ENCODE measurements around the gene SEMA3F. TPM values are rescaled to one million over a fixed set of nuclear protein-coding genes. Genes with fewer than 3 reads are reported as not detected.

Gene SEMA3F
- total and polyA plus RNA-seq, 2 donors (not counting 3 experiments of a cell fraction or from before 2014, with no cell fraction given) = 65.8 to 99.1 TPM

DNA sequence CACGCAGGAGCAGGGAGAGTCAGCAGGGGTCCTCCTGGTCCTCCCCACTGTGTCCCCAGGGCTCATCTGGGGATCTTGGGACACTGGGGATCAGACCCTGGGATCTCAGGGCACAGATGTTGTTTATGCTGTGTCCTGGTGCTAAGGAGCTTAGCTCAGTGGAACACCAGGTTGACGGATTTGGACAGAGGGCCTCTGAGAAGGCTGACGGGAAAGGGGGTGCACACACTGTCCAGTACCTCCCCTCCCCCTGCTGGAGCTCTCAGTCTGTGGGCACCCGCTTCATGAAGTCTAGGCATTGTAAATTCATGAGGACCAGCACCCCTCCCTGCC is 21.9 kb upstream of the SEMA3F start:
- ChIA-PET POLR2A (no interaction called here), CTCF (no interaction called here)
- dilution Hi-C loops (cut with MboI; ENCODE audit: extremely low pct_ligation_motif_present, low sequenced_read_pairs) = no loop called here

DNA sequence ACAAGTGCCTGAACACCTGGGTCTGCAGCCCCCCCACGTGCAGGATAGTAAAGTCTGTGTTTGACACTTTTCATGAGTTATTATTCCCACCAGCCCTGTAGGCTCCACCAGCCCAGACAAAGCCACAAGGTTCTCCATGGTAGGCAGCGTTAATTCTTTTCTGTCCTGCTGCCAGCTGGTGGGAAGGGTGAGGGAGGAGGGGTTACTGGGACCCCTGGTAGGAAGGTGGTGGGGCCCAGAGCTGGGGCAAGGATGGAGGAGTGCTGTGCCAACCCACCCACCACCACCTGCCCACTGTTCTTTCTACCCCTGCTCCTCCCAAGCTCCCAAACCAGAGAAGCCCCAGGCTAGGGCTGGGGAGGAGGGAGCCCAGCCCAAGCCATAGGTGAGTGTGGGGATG is 20.8 kb upstream of the SEMA3F start:
- intact Hi-C loops (cut with micrococcal nuclease) (no loop called here), dilution Hi-C loops (cut with MboI; ENCODE audit: extremely low pct_ligation_motif_present, low sequenced_read_pairs) (no loop called here)
- no peak overlapping the region for H2AFZ ChIP-seq (ENCODE audit: low read depth, low read length)
- H3K4me1 ChIP-seq (ENCODE audit: control insufficient read depth, extremely low read depth, insufficient read depth, low read length) = peaks cover 17% of the 10 kb centered on the region
- no peaks in the 10 kb centered on the region for H3K9me1 ChIP-seq (replicated peaks; ENCODE audit: control insufficient read depth, extremely low read depth, insufficient read depth, low read length)
- no peak for DNase-seq (ENCODE audit: low read depth, low spot score)
- H3K9me3 ChIP-seq (replicated peaks; ENCODE audit: control insufficient read depth, insufficient read depth, low read length) = no peaks in the 10 kb centered on the region
- POLR2A ChIA-PET = no interaction called here
- no peak overlapping the region for H3K4me3 ChIP-seq (replicated peaks in 1 of 3; ENCODE audit: insufficient read depth in 1 of 3, low read depth in 1 of 3, low read length in 3 of 3)
- H3K4me2 ChIP-seq (ENCODE audit: insufficient read depth, low read length) = no peak overlapping the region
- H3K36me3 ChIP-seq (ENCODE audit: control insufficient read depth in 2 of 2, extremely low read depth in 1 of 2, insufficient read depth in 2 of 2, low read length in 2 of 2) = no peaks in the 10 kb centered on the region
- CTCF ChIA-PET = interaction anchor here (3.5 kb wide), 1 partner anchor 11 kb away, joined by 15 read pairs; no protein-coding TSS in a partner anchor
- TF ChIP-seq, protein P1, sequence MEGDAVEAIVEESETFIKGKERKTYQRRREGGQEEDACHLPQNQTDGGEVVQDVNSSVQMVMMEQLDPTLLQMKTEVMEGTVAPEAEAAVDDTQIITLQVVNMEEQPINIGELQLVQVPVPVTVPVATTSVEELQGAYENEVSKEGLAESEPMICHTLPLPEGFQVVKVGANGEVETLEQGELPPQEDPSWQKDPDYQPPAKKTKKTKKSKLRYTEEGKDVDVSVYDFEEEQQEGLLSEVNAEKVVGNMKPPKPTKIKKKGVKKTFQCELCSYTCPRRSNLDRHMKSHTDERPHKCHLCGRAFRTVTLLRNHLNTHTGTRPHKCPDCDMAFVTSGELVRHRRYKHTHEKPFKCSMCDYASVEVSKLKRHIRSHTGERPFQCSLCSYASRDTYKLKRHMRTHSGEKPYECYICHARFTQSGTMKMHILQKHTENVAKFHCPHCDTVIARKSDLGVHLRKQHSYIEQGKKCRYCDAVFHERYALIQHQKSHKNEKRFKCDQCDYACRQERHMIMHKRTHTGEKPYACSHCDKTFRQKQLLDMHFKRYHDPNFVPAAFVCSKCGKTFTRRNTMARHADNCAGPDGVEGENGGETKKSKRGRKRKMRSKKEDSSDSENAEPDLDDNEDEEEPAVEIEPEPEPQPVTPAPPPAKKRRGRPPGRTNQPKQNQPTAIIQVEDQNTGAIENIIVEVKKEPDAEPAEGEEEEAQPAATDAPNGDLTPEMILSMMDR (IDR thresholded peaks at IDR 0.05; ENCODE audit: extremely low read depth in 1 of 2, insufficient read depth in 1 of 2, low read depth in 1 of 2, low read length in 2 of 2) = no peak
- TF ChIP-seq MYC (IDR thresholded peaks at IDR 0.05; ENCODE audit: low read depth, low read length) (no peak), GATA2 (IDR thresholded peaks at IDR 0.05; ENCODE audit: insufficient read depth, insufficient read length, low read depth, low read length) (no peak)
- no peak for FAIRE-seq
- H4K20me1 ChIP-seq (replicated peaks; ENCODE audit: control insufficient read depth, extremely low read depth, insufficient read depth, low read length) = no peaks in the 10 kb centered on the region
- H3K27ac ChIP-seq (ENCODE audit: insufficient read depth, low read depth, low read length) = no peak overlapping the region
- H3K9ac ChIP-seq (replicated peaks; ENCODE audit: extremely low read depth, insufficient read depth, low read length) = no peak overlapping the region
- no TSS peak for BruUV-seq (replicated peaks)
- no peaks in the 10 kb centered on the region for H3K79me2 ChIP-seq (ENCODE audit: control insufficient read depth, insufficient read depth, low read length)
- no peaks in the 10 kb centered on the region for H3K27me3 ChIP-seq (ENCODE audit: control insufficient read depth in 2 of 2, insufficient read depth in 2 of 2, low read length in 2 of 2)

More for the DNA sequence above, 21.9 kb upstream of the SEMA3F start:
- no peak for TF ChIP-seq FOS (IDR thresholded peaks at IDR 0.05; ENCODE audit: borderline replicate concordance, insufficient read depth, low read length)
- TF ChIP-seq EZH2 (IDR thresholded peaks at IDR 0.05; ENCODE audit: borderline replicate concordance, low read depth, low read length, severe bottlenecking) = no peak
- TF ChIP-seq MYC (IDR thresholded peaks at IDR 0.05; ENCODE audit: low read depth, low read length) = no peak
- no peak for TF ChIP-seq GATA2 (IDR thresholded peaks at IDR 0.05; ENCODE audit: insufficient read depth, insufficient read length, low read depth, low read length)
- TF ChIP-seq POLR2A (IDR thresholded peaks at IDR 0.05; ENCODE audit: low read depth, low read length) = no peak
- TF ChIP-seq POLR2AphosphoS5 (IDR thresholded peaks at IDR 0.05; ENCODE audit: insufficient read depth, low read depth, low read length) = no peak
- Histone ChIP-seq H2AFZ (ENCODE audit: low read depth, low read length) (no peak overlapping the region), H3K4me2 (ENCODE audit: insufficient read depth, low read length) (no peak overlapping the region), H3K27me3 (ENCODE audit: control insufficient read depth in 2 of 2, insufficient read depth in 2 of 2, low read length in 2 of 2) (no peaks in the 10 kb centered on the region), H3K9ac (replicated peaks; ENCODE audit: extremely low read depth, insufficient read depth, low read length) (no peak overlapping the region), H3K4me1 (ENCODE audit: control insufficient read depth, extremely low read depth, insufficient read depth, low read length) (peaks cover 6% of the 10 kb centered on the region), H3K36me3 (ENCODE audit: control insufficient read depth in 2 of 2, extremely low read depth in 1 of 2, insufficient read depth in 2 of 2, low read length in 2 of 2) (no peaks in the 10 kb centered on the region), H3K9me1 (replicated peaks; ENCODE audit: control insufficient read depth, extremely low read depth, insufficient read depth, low read length) (no peaks in the 10 kb centered on the region), H3K9me3 (replicated peaks; ENCODE audit: control insufficient read depth, insufficient read depth, low read length) (no peaks in the 10 kb centered on the region), H3K27ac (ENCODE audit: insufficient read depth, low read depth, low read length) (no peak overlapping the region), H4K20me1 (replicated peaks; ENCODE audit: control insufficient read depth, extremely low read depth, insufficient read depth, low read length) (no peaks in the 10 kb centered on the region), H3K79me2 (ENCODE audit: control insufficient read depth, insufficient read depth, low read length) (no peaks in the 10 kb centered on the region), H3K4me3 (replicated peaks in 1 of 3; ENCODE audit: insufficient read depth in 1 of 3, low read depth in 1 of 3, low read length in 3 of 3) (no peak overlapping the region)
- DNase-seq (ENCODE audit: low read depth, low spot score) (no peak), FAIRE-seq (no peak)
- intact Hi-C loops (cut with micrococcal nuclease) = no loop called here
- no TSS peak for BruUV-seq (replicated peaks)

Data from endothelial cell of umbilical vein (primary cell).